Forelimb muscle (tissue), 1 donor: Measurements from ENCODE around the gene FOSL1. TPM values are rescaled to one million over a fixed set of nuclear protein-coding genes. Genes with fewer than 3 reads are reported as not detected.
"Not testable (repeated sequence)": the region's sequence is repeated elsewhere in the genome, so short reads cannot be mapped to it uniquely, and the experiment has no call there.

ENCODE experiments used
- DNase-seq: peaks from one replicate; pipeline ENCODE4 v3.0.0-alpha.2; 2013; ENCODE audit warnings: low read depth
- polyA plus RNA-seq: library from polyadenylated mRNA; unstranded; fragments of 120-200 nt; gene quantifications from one replicate; pipeline ENCODE4 v1.2.1, GENCODE V29; 2013; ENCODE audit not compliant: insufficient read length

The FOSL1 gene
- polyA plus RNA-seq, 1 donor = not detected

DNA sequence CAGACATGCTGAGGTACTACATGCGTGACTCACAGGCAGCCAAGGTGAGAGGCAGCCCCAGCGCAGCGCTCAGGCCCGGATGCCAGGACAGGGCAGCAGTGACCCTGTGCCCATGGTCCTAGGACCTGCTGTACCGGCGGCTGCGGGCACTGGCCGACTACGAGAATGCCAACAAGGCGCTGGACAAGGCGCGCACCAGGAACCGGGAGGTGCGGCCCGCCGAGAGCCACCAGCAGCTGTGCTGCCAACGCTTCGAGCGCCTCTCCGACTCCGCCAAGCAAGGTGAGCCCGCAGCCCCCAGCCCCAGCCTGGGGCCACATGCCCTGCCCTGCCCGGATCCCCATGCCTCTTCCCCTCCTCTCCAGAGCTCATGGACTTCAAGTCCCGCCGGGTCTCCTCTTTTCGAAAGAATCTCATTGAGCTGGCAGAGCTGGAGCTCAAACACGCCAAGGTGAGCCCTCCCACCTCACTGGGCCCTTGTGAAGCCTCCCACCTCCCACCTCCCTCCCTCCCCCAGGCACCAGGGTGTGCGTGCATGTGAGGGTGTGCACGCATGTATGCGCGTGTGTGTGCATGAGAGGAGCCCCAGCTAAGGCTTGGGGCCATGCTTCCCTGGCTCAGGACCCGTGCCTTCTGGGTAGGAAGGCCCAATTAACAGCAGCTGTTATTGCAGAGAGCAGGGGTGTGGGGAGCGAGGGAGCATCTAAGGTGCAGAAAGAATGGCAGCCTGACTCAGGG is 47.5 kb downstream of the FOSL1 start:
- no peak for DNase-seq

DNA sequence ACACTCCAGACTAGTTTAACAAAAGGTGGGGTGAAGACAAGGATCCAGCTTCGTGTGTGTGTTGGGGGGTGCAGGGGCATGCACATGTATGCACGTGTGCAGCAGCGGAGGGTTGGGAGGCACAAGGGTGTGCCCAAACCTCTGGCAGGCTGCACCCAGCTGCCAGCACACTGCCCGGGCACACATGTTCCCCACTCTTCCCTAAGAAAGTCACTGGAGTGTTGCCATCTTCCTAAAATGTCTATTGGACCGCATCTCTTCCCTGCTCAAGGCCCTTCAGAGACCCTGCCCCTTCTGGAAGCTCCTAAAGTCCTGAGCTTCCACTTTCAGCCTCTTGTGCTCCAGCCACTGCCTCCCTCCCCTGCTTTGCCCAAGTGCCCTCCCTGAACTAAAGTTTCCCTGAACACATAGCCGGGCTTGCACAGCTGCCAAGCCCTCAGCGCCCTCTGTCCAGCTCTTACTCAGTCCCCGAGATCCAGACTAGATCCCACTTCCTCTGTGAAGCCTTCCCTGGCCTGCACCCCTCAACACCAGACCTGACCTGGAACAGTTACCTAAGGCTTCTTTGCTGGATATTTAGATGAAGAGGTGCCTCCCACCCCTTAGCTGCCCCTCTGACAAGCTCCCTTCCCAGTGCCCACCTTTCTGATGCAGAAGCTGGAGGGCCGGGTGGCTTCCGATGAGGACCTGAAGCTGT is 48.2 kb downstream of the FOSL1 start:
- DNase-seq = no peak

DNA sequence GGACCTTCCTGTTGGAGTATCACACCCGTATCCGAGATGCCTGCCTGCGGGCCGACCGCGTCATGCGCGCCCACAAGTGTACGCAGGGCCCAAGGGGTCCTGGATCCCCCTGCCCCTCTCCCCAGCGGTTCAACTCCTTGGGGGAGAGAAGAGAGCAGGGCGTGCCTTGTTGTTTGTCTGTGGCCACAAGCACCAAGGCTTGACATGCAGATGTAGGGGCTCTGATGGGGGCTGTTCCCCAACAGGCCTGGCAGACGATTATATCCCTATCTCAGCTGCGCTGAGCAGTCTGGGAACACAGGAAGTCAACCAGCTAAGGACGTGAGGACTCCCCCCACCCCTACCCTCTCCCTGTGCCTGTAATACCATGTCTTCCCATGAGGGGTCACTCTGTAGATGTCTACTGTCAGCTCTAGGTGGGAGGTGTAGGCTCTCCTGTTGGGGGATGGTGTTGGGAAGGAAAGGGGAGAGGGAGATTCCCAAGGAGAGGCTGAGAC is 49.1 kb downstream of the FOSL1 start:
- no peak for DNase-seq

DNA sequence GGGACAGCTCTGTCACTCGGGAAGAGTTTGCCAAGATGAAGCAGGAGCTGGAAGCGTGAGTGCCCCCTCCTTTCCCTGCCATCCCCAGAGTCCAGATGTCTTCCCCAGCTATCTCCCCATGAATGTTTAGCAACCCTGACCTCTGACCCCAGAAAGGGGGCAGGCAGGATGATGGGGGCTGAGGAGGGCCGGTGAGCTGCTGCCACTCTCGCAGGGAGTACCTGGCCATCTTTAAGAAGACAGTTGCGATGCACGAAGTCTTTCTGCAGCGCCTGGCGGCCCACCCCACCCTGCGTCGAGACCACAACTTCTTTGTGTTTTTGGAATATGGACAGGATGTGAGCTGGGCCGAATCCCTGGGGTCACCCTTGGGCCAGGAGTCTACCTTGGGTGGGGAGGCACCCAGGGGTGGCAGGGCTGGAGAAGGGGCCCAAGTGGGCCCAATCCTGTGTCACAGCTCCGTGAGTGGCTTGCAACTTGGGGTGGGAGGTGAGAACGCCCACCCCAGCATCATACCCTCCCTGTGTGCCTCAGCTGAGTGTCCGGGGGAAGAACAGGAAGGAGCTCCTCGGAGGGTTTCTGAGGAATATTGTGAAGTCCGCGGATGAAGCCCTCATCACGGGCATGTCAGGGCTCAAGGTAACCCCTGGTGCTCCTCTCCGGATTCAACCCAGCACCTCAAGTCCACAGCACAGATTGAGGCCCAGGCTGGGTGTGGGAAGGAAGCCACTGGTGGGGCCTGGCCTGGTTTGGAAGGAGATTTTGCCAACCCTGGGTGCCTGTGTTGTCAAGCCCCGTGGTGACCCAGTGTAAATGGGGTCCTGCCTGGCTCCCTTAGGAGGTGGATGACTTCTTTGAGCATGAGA is 49.7 kb downstream of the FOSL1 start:
- DNase-seq = no peak

DNA sequence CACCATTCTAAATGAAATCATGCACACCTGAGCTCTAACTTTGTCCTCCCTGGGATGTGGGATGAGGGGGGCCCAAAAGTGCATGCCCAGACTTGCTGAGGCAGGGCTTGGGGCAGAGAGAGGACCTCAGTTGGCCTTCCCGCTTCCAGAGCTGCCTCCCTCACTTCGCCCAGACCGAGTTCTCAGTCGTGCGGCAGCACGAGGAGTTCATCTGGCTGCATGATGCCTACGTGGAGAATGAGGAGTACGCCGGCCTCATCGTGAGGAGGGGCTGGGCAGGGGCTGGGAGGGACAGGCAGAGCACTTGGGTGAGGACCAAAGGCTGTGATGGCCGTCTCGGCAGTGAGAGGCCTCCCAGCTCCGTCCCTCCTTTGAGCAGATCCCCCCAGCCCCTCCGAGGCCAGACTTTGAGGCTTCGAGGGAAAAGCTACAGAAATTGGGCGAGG is 50.4 kb downstream of the FOSL1 start:
- DNase-seq = no peak

DNA sequence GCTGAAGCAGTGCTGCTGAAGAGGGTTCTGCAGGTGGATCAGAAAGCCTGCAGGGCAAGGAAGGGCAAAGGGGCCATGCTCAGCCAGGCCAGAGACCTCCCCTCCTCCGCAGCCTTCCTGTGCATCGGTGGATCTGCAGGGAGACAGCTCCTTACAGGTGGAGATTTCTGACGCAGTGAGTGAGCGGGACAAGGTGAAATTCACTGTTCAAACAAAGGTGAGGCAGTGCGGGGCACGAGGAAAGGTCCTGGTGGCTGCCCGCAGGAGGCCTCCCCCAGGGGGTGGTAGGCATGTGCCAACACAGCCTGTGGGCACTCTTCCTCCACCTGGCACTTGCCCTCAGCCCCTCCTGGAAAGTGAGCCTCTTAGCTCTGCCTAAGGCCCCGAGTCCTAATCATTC is 50.8 kb downstream of the FOSL1 start:
- no peak for DNase-seq

DNA sequence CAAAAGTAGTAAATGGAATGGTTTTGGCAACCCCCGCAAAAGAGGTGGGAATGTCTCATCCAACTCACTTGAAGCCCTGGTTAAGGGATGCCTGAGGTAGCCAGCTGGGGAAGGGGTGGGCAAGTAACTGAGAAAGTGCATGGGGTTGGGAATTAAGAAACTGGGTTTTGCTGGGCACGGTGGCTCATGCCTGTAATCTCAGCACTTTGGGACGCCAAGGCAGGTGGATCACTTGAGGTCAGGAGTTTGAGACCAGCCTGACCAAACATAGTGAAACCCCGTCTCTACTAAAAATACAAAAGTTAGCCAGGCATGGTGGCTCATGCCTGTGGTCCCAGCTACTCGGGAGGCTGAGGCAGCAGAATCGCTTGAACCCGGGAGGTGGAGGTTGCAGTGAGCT is 51.5 kb downstream of the FOSL1 start:
- DNase-seq = not testable (repeated sequence)

DNA sequence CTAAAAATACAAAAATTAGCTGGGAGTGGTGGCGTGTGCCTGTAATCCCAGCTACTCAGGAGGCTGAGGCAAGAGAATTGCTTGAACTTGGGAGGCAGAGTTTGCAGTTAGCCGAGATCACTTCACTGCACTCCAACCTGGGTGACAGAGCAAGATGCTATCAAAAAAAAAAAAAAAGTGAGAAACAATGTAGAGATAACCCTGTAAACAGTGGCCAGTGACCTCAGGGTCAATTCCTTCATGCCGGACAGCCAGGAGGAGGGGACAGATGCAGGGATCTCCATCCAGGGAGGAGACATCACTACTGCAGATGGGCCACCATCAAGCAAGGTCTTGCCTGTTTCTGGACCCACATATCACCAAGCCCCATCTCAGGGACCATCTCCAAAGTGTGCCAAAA is 52.4 kb downstream of the FOSL1 start:
- no peak for DNase-seq

DNA sequence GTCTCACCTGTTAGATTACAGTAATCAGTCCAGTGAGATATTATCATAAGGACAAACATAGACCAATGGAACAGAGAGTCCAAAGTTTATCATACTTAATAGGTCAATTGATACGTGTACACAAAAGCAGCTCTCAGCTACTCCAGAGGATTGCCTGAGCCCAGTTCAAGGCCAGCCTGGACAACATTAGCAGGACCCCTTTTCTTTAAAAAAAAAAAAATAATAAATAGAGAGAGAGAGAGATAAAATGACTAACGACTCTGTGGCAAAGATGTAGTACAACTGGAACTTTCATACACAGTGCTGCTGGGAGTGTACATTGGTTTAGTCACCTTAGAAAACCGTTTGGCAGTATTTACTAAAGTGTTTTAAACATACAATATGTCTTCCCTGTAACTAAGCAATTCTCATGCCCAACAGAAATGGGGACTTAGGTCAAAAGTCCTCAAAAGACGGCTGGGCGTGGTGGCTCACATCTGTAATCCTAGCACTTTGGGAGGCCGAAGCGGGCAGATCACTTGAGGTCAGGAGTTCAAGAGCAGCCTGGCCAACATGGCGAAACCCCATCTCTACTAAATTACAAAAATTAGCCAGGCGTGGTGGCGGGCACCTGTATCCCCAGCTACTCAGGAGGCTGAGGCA is 55.8 kb downstream of the FOSL1 start:
- DNase-seq = no peak

DNA sequence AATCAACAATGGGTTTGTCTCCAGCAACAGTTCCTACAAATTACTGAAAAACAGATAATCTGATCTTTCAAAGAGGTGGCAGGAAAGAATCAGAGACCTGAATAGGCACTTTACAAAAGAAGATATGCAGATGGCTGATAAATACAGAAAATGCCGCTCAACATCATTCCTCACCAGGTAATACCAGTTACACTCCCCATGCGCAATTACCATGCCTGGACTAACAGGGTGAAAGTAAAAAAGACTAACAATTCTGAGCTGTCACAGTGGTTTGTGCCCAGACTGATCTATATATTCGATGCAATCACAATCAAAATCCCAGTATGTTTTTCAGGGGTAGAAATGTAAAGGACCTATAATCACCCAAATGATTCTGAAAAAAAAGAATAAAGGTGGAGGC is 56.4 kb downstream of the FOSL1 start:
- DNase-seq = no peak

DNA sequence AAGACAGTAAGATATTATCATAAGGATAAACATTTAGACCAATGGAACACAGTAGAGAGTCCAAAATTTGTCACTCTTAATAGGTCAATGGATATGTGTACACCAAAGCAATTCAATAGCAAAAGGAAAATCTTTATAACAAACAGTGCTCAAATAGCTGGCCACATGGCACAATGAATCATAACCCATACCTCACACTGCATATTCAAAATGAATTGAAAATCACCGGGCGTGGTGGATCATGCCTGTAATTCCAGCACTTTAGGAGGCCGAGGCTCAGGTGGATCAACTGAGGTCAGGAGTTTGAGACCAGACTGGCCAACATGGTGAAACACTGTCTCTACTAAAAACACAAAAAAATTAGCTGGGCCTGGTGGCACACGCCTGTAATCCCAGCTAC is 58.0 kb downstream of the FOSL1 start:
- DNase-seq = no peak

Other genes starting within 250 kb of the FOSL1 start
- gene RELA, start 237.5 kb downstream of the FOSL1 start, polyA plus RNA-seq = 42.1 TPM
- gene KAT5, start 188.1 kb downstream of the FOSL1 start, polyA plus RNA-seq = 38.0 TPM
- gene RNASEH2C, start 179.6 kb downstream of the FOSL1 start, polyA plus RNA-seq = 30.2 TPM
- gene AP5B1, start 119.4 kb downstream of the FOSL1 start, polyA plus RNA-seq = 1.5 TPM
- not detected for gene OVOL1, start 113.3 kb downstream of the FOSL1 start, polyA plus RNA-seq
- gene SNX32, start 66.4 kb downstream of the FOSL1 start, polyA plus RNA-seq = 1.8 TPM
- 578 TPM for gene CFL1, start 42.2 kb downstream of the FOSL1 start, polyA plus RNA-seq
- gene MUS81, start 40.0 kb downstream of the FOSL1 start, polyA plus RNA-seq = 43.9 TPM
- gene EFEMP2, start 27.6 kb downstream of the FOSL1 start, polyA plus RNA-seq = 82.6 TPM
- gene CTSW, start 20.6 kb downstream of the FOSL1 start, polyA plus RNA-seq = 1.3 TPM
- gene FIBP, start 11.9 kb downstream of the FOSL1 start, polyA plus RNA-seq = 55.8 TPM
- gene CCDC85B, start 9.7 kb downstream of the FOSL1 start, polyA plus RNA-seq = 14.7 TPM
- 33.1 TPM for gene C11orf68, start 18.7 kb upstream of the FOSL1 start, polyA plus RNA-seq
- 74.8 TPM for gene DRAP1, start 19.0 kb upstream of the FOSL1 start, polyA plus RNA-seq
- 0.25 TPM for gene TSGA10IP, start 45.1 kb upstream of the FOSL1 start, polyA plus RNA-seq
- 36.2 TPM for gene SART1, start 61.3 kb upstream of the FOSL1 start, polyA plus RNA-seq
- gene EIF1AD, start 101.8 kb upstream of the FOSL1 start, polyA plus RNA-seq = 18.5 TPM
- 218 TPM for gene BANF1, start 102.1 kb upstream of the FOSL1 start, polyA plus RNA-seq
- gene CST6, start 111.6 kb upstream of the FOSL1 start, polyA plus RNA-seq = not detected
- gene CATSPER1, start 126.1 kb upstream of the FOSL1 start, polyA plus RNA-seq = 0.27 TPM
- gene GAL3ST3, start 148.8 kb upstream of the FOSL1 start, polyA plus RNA-seq = 0.78 TPM
- 121 TPM for gene SF3B2, start 152.0 kb upstream of the FOSL1 start, polyA plus RNA-seq
- gene PACS1, start 169.9 kb upstream of the FOSL1 start, polyA plus RNA-seq = 28.3 TPM